HCT116 (cell line): ENCODE measurements around the gene MUC15. TPM values are rescaled to one million over a fixed set of nuclear protein-coding genes. Genes with fewer than 3 reads are reported as not detected.

Experiments used
- ATAC-seq: fragments of 200-7000 bp; cut with Tn5 transposase; 2 replicates; pipeline ENCODE4 v1.9.1; 2020; ENCODE audit warnings: mild to moderate bottlenecking, moderate library complexity
- Bru-seq: library from RNA; stranded (reverse); fragments of 400-500 nt; gene quantifications from one replicate; lab custom pipeline; 2021; lab: Mats Ljungman, UMichigan
- BruChase-seq, 2 experiments: library from RNA; stranded (reverse); fragments of 400-500 nt; gene quantifications; one replicate each; lab custom pipeline; 2021; lab: Mats Ljungman, UMichigan
- BruUV-seq: library from RNA; stranded (reverse); fragments of 400-500 nt; replicated peaks from 2 replicates; lab custom pipeline; 2021; lab: Mats Ljungman, UMichigan
- CTCF ChIA-PET: fragments of 300-600 bp; sonication (Branson Sonifier 250); formaldehyde crosslinking; loops from one replicate; lab custom pipeline; 2021; ENCODE audit warnings: antibody characterized with exemption; lab: Charles Lee
- POLR2A ChIA-PET: fragments of 300-600, 350-600 bp; sonication (Branson Sonifier 250); formaldehyde crosslinking; loops from one replicate; lab custom pipeline; 2021; ENCODE audit warnings: antibody characterized with exemption; lab: Charles Lee
- RAD21 ChIA-PET, 2 experiments: fragments of 300-600 bp; sonication (Branson Sonifier 250); formaldehyde crosslinking; loops; one replicate each; lab custom pipeline; 2023; ENCODE audit warnings: low total read pairs in 2 of 2; ENCODE audit not compliant: uncharacterized antibody in 2 of 2, unreplicated experiment in 2 of 2, low non-redundant PET in 1 of 2; lab: Charles Lee
- DNase-seq: peaks from one replicate; pipeline ENCODE4 v3.0.0-alpha.2; 2010; ENCODE audit warnings: low read depth, low spot score
- H2AFZ ChIP-seq: fragments of 200-600 bp; shearing (Covaris generic), sonication (generic); 2 replicates; pipeline ENCODE4 v1.6.1; 2017; ENCODE audit warnings: low read depth, mixed run types, mixed read lengths, antibody characterized with exemption, low read length; ENCODE audit not compliant: poor library complexity, severe bottlenecking
- H3K27ac ChIP-seq: 2 replicates; pipeline ENCODE4 v1.5.1; 2012; ENCODE audit warnings: low read depth, low read length
- H3K27me3 ChIP-seq: fragments of 200-600 bp; sonication (generic); 2 replicates; pipeline ENCODE4 v1.6.1; 2016; ENCODE audit warnings: mixed run types, low read length, mixed read lengths; ENCODE audit not compliant: insufficient read depth
- H3K36me3 ChIP-seq, 2 experiments: fragments of 200-500 bp in 1 of 2; fragments of 200-600 bp in 1 of 2; sonication (Bioruptor generic) in 1 of 2; sonication (generic) in 1 of 2; 2 replicates each; pipeline versions ENCODE4 v1.5.1 to v1.6.1; 2014 to 2016; ENCODE audit warnings: low read length in 2 of 2, inconsistent platforms in 1 of 2, mixed read lengths in 1 of 2, mixed run types in 1 of 2; ENCODE audit not compliant: insufficient read depth in 2 of 2, control insufficient read depth in 1 of 2
- H3K4me1 ChIP-seq, 2 experiments: fragments of 200-600 bp in 1 of 2; sonication (generic) in 1 of 2; 2 replicates each; pipeline versions ENCODE4 v1.5.1 to v1.6.1; 2012 to 2017; ENCODE audit warnings: low read length in 2 of 2, inconsistent platforms in 1 of 2, mild to moderate bottlenecking in 1 of 2, mixed read lengths in 1 of 2, mixed run types in 1 of 2, moderate library complexity in 1 of 2; ENCODE audit not compliant: insufficient read depth in 2 of 2, control insufficient read depth in 1 of 2
- H3K4me2 ChIP-seq: fragments of 200-600 bp; sonication (generic); 2 replicates; pipeline ENCODE4 v1.6.1; 2017; ENCODE audit warnings: mixed run types, low read length, mixed read lengths
- H3K4me3 ChIP-seq, 2 experiments: fragments of 200-600 bp in 1 of 2; sonication (generic) in 1 of 2; replicated peaks in 1 of 2; 2 replicates each; pipeline ENCODE4 v1.5.1; 2011 to 2016; ENCODE audit warnings: low read length in 2 of 2, control low read depth in 1 of 2, low read depth in 1 of 2, mild to moderate bottlenecking in 1 of 2, mixed read lengths in 1 of 2, mixed run types in 1 of 2
- H3K79me2 ChIP-seq: fragments of 200-600 bp; sonication (generic); 2 replicates; pipeline ENCODE4 v1.6.1; 2017; ENCODE audit warnings: mild to moderate bottlenecking, mixed run types, low read length, moderate library complexity, mixed read lengths; ENCODE audit not compliant: insufficient read depth
- H3K9ac ChIP-seq: fragments of 200-600 bp; sonication (generic); 2 replicates; pipeline ENCODE4 v1.6.1; 2016; ENCODE audit warnings: low read length, mixed read lengths
- H3K9me2 ChIP-seq: fragments of 200-600 bp; sonication (generic), shearing (Covaris generic); 2 replicates; pipeline ENCODE4 v1.6.1; 2017; ENCODE audit warnings: mixed run types, mild to moderate bottlenecking, moderate library complexity; ENCODE audit not compliant: insufficient read depth
- H3K9me3 ChIP-seq, 2 experiments: fragments of 200-500 bp in 1 of 2; fragments of 200-600 bp in 1 of 2; sonication (Bioruptor generic) in 1 of 2; sonication (generic) in 1 of 2; 2 replicates each; pipeline ENCODE4 v1.6.1; 2014 to 2017; ENCODE audit warnings: low read length in 2 of 2, mixed read lengths in 2 of 2, inconsistent platforms in 1 of 2, low read depth in 1 of 2, mild to moderate bottlenecking in 1 of 2, mixed run types in 1 of 2, moderate library complexity in 1 of 2; ENCODE audit not compliant: control insufficient read depth in 1 of 2, insufficient read depth in 1 of 2
- H4K20me1 ChIP-seq: fragments of 200-600 bp; sonication (generic), shearing (Covaris generic); 2 replicates; pipeline ENCODE4 v1.6.1; 2017; ENCODE audit warnings: mixed run types, mild to moderate bottlenecking, moderate library complexity; ENCODE audit not compliant: insufficient read depth
- CBX3 ChIP-seq: IDR thresholded peaks from 2 replicates; pipeline ENCODE4 v1.6.1; 2012; ENCODE audit warnings: low read depth
- CEBPB ChIP-seq: IDR thresholded peaks from 2 replicates; pipeline ENCODE4 v1.6.1; 2012; ENCODE audit warnings: low read depth
- CTCF ChIP-seq, 3 experiments: fragments of 200-600 bp in 1 of 3; sonication (generic) in 1 of 3; IDR thresholded peaks in 2 of 3; conservative IDR thresholded peaks in 1 of 3; 2 replicates each; pipeline ENCODE4 v1.5.1; 2012 to 2017; ENCODE audit warnings: low read depth in 2 of 3, low read length in 2 of 3, antibody characterized with exemption in 1 of 3, borderline replicate concordance in 1 of 3, control low read depth in 1 of 3, mild to moderate bottlenecking in 1 of 3, mixed read lengths in 1 of 3, mixed run types in 1 of 3, moderate library complexity in 1 of 3; ENCODE audit not compliant: insufficient read depth in 1 of 3
- EGR1 ChIP-seq: IDR thresholded peaks from 2 replicates; pipeline ENCODE4 v1.6.1; 2012; ENCODE audit warnings: low read depth
- ELF1 ChIP-seq: IDR thresholded peaks from 2 replicates; pipeline ENCODE4 v1.6.1; 2012; ENCODE audit warnings: low read depth, borderline replicate concordance
- EZH2phosphoT487 ChIP-seq: fragments of 200-600 bp; IDR thresholded peaks from 2 replicates; pipeline ENCODE4 v1.6.1; 2018; ENCODE audit warnings: antibody characterized with exemption, borderline replicate concordance
- MAX ChIP-seq: IDR thresholded peaks from 2 replicates; pipeline ENCODE4 v1.6.1; 2012
- RAD21 ChIP-seq: IDR thresholded peaks from 2 replicates; pipeline ENCODE4 v1.6.1; 2012; ENCODE audit warnings: low read depth, mild to moderate bottlenecking
- SIN3A ChIP-seq: IDR thresholded peaks from 2 replicates; pipeline ENCODE4 v1.6.1; 2012; ENCODE audit warnings: low read depth
- SP1 ChIP-seq: IDR thresholded peaks from 2 replicates; pipeline ENCODE4 v1.6.1; 2012; ENCODE audit warnings: low read depth
- TCF7L2 ChIP-seq: IDR thresholded peaks from 2 replicates; pipeline ENCODE4 v1.7.0; 2011; ENCODE audit warnings: borderline replicate concordance, inconsistent platforms; ENCODE audit not compliant: insufficient read depth, insufficient read length; ENCODE audit errors: extremely low read depth
- intact Hi-C: fragments of 100-400 bp; cut with micrococcal nuclease; formaldehyde crosslinking; loops from 2 replicates; pipeline ENCODE4 v1.10.0; 2022
- long read RNA-seq: library from polyadenylated mRNA; unstranded; transcript quantifications from one replicate; pipeline ENCODE4 v2.0.0, GENCODE V29; 2021; ENCODE audit not compliant: unreplicated experiment
- polyA plus RNA-seq: library from polyadenylated mRNA; unstranded; fragments of >200 nt; gene quantifications from 2 replicates; pipeline ENCODE4 v1.2.1, GENCODE V29; 2012; ENCODE audit warnings: missing spikeins
- total RNA-seq: library from RNA; stranded (reverse); gene quantifications from one replicate; pipeline ENCODE4 v1.2.1, GENCODE V29; 2021; ENCODE audit not compliant: unreplicated experiment
- TF ChIP-seq, protein P1 (sequence below): IDR thresholded peaks from 2 replicates; pipeline ENCODE4 v1.6.1; 2012; ENCODE audit warnings: low read depth

MUC15 gene, protein sequence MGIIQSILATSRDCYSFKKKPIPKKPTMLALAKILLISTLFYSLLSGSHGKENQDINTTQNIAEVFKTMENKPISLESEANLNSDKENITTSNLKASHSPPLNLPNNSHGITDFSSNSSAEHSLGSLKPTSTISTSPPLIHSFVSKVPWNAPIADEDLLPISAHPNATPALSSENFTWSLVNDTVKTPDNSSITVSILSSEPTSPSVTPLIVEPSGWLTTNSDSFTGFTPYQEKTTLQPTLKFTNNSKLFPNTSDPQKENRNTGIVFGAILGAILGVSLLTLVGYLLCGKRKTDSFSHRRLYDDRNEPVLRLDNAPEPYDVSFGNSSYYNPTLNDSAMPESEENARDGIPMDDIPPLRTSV
- total RNA-seq: not detected
- polyA plus RNA-seq: not detected in 2 replicates
- Bru-seq, nascent RNA: not detected
- not detected for BruChase-seq, experiment 1, labeled RNA remaining after a 6-hour chase
- not detected for BruChase-seq, experiment 2, labeled RNA remaining after a 2-hour chase
- long read RNA-seq: 0 reads

DNA sequence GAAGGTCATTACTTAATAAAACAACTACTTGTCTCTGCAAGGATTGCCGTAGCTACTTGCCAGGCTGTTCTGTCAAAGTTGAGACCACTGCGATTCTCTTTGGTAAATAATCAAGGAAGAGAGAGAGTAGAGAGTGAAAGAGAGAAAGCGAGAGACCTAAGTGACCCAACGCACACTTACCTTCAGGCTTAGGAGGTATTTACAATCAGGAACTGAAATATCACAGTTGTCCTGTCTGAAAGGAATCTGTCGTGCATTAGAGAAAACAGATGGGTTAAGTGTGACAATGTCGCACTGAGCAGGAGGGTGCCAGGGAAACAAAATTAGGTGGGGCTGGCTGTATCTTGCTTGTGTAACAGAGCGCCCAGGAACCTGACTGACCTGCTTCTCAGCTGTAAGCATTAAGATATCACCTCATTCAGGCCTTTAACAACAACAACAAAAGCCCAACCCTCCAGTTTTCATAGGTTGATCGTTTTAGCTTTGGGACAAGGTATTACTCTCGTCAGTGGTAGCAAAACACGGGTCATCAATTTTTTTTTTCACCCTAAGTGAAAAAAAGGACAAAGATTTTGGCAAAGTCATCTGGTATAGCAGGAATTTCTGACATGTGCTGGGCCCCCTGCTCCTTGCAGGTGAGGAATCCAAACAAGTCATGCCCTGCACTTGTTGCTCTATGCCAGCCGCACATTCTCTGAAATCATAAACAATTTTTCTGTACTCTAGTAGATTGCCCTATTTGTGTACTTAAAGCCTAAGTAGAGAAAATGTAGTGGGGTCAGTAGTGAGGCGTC lies at the start of gene MUC15:
MUC15 (minus strand) TSS at position 403 of the 794 bp plus-strand sequence. CDS start 5,169 bp downstream, outside the sequence.
- H3K9me2 ChIP-seq: no peaks in the 10 kb centered on the region
- H4K20me1 ChIP-seq: no peaks in the 10 kb centered on the region
- POLR2A ChIA-PET: no interaction called here
- H3K36me3 ChIP-seq: no peaks in the 10 kb centered on the region
- H3K4me2 ChIP-seq: no peak within 1 kb of the TSS
- intact Hi-C loops: no loop called here
- no peak within 1 kb of the TSS for H3K4me3 ChIP-seq
- CTCF ChIA-PET: no interaction called here
- no peak within 1 kb of the TSS for H2AFZ ChIP-seq
- no peak within 1 kb of the TSS for H3K27ac ChIP-seq
- BruUV-seq: no TSS peak
- no peaks in the 10 kb centered on the region for H3K4me1 ChIP-seq
- H3K27me3 ChIP-seq: no peaks in the 10 kb centered on the region
- no peaks in the 10 kb centered on the region for H3K79me2 ChIP-seq
- DNase-seq (no peak), ATAC-seq (no peak)
- RAD21 ChIA-PET: no interaction called here
- TF ChIP-seq RAD21 (no peak), SIN3A (no peak), ELF1 (no peak), EZH2phosphoT487 (no peak), EGR1 (no peak)
- no peak within 1 kb of the TSS for H3K9ac ChIP-seq
- peaks cover 0 to 7% of the 10 kb centered on the region in 2 experiments; a peak in 3 of 4 replicates for H3K9me3 ChIP-seq

DNA sequence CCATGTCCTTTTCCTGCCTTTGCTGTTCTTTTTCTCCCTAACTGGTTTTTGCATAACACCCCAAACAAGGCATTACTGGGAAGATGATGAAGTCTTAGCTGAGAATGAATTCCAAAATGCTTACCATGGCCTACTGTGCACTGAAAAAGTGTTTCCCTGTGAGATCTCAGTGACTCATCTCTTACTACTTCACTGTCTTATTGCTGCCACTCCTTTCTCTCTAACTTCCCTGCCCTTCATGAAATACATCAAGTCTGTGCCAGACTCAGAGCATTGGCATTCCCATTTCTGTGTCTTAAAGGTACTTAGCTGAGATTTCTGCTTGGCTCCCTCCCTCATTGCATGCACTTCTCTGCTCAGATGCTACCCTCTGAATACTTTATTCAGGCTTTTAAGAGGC lies 49.1 kb upstream of the MUC15 start:
- no peaks in the 10 kb centered on the region for H3K4me1 ChIP-seq
- ATAC-seq (no peak), DNase-seq (no peak)
- no peak overlapping the region for H3K4me3 ChIP-seq
- POLR2A ChIA-PET: no interaction called here
- H3K4me2 ChIP-seq: no peak overlapping the region
- H3K36me3 ChIP-seq: no peaks in the 10 kb centered on the region
- RAD21 ChIA-PET: no interaction called here
- H3K9me2 ChIP-seq: no peaks in the 10 kb centered on the region
- BruUV-seq: no TSS peak
- CTCF ChIA-PET: no interaction called here
- H3K9me3 ChIP-seq: no peaks in the 10 kb centered on the region
- no peak overlapping the region for H3K27ac ChIP-seq
- no peaks in the 10 kb centered on the region for H3K79me2 ChIP-seq
- no peaks in the 10 kb centered on the region for H3K27me3 ChIP-seq
- no peaks in the 10 kb centered on the region for H4K20me1 ChIP-seq
- H2AFZ ChIP-seq: no peak overlapping the region
- intact Hi-C loops: no loop called here
- H3K9ac ChIP-seq: no peak overlapping the region
- TF ChIP-seq SP1: no peak
- TF ChIP-seq CEBPB: no peak
- TF ChIP-seq CBX3: no peak
- TF ChIP-seq TCF7L2: no peak
- no peak for TF ChIP-seq SIN3A
- TF ChIP-seq, protein P1, sequence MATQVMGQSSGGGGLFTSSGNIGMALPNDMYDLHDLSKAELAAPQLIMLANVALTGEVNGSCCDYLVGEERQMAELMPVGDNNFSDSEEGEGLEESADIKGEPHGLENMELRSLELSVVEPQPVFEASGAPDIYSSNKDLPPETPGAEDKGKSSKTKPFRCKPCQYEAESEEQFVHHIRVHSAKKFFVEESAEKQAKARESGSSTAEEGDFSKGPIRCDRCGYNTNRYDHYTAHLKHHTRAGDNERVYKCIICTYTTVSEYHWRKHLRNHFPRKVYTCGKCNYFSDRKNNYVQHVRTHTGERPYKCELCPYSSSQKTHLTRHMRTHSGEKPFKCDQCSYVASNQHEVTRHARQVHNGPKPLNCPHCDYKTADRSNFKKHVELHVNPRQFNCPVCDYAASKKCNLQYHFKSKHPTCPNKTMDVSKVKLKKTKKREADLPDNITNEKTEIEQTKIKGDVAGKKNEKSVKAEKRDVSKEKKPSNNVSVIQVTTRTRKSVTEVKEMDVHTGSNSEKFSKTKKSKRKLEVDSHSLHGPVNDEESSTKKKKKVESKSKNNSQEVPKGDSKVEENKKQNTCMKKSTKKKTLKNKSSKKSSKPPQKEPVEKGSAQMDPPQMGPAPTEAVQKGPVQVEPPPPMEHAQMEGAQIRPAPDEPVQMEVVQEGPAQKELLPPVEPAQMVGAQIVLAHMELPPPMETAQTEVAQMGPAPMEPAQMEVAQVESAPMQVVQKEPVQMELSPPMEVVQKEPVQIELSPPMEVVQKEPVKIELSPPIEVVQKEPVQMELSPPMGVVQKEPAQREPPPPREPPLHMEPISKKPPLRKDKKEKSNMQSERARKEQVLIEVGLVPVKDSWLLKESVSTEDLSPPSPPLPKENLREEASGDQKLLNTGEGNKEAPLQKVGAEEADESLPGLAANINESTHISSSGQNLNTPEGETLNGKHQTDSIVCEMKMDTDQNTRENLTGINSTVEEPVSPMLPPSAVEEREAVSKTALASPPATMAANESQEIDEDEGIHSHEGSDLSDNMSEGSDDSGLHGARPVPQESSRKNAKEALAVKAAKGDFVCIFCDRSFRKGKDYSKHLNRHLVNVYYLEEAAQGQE: no peak
- TF ChIP-seq CTCF (IDR thresholded peaks at IDR 0.05 in 2 of 3, conservative IDR thresholded peaks at IDR 0.05 in 1 of 3; ENCODE audit: borderline replicate concordance in 1 of 3, insufficient read depth in 1 of 3, low read depth in 2 of 3, low read length in 2 of 3): no peak
- no peak for TF ChIP-seq MAX
